Large intestine (tissue), 3 donors: ENCODE results near the gene KRT2. TPM values are rescaled to one million over a fixed set of nuclear protein-coding genes. Genes with fewer than 3 reads are reported as not detected.

Experiments
- DNase-seq, 2 donors: peaks; one replicate each; pipeline versions ENCODE4 v3.0.0 to v3.0.0-alpha.2; 2013
- H3K27ac ChIP-seq: one replicate; pipeline ENCODE4 v1.5.1; 2013; ENCODE audit warnings: low read length
- H3K27me3 ChIP-seq: 2 replicates; pipeline ENCODE4 v1.6.1; 2013; ENCODE audit warnings: low read length; ENCODE audit not compliant: control insufficient read depth, insufficient read depth
- H3K36me3 ChIP-seq: 2 replicates; pipeline ENCODE4 v1.6.1; 2013; ENCODE audit warnings: low read length; ENCODE audit not compliant: control insufficient read depth, insufficient read depth
- H3K4me1 ChIP-seq: one replicate; pipeline ENCODE4 v1.6.1; 2013; ENCODE audit warnings: low read length; ENCODE audit not compliant: control insufficient read depth, insufficient read depth
- H3K4me3 ChIP-seq: one replicate; pipeline ENCODE4 v1.5.1; 2013; ENCODE audit warnings: low read length
- H3K9me3 ChIP-seq: one replicate; pipeline ENCODE4 v1.6.1; 2013; ENCODE audit warnings: mild to moderate bottlenecking, low read depth, low read length, moderate library complexity; ENCODE audit not compliant: control insufficient read depth
- WGBS: methylation state at CpG from one replicate; pipeline ENCODE4 v1.1.5; 2013; ENCODE audit warnings: low lambda C conversion rate; ENCODE audit not compliant: insufficient coverage; 5-methylcytosine and 5-hydroxymethylcytosine counted together
- polyA plus RNA-seq: library from polyadenylated mRNA; unstranded; fragments of 120-200 nt; gene quantifications from one replicate; pipeline ENCODE4 v1.2.1, GENCODE V29; 2013

Gene KRT2
- polyA plus RNA-seq, 1 donor: 0.54 TPM

DNA sequence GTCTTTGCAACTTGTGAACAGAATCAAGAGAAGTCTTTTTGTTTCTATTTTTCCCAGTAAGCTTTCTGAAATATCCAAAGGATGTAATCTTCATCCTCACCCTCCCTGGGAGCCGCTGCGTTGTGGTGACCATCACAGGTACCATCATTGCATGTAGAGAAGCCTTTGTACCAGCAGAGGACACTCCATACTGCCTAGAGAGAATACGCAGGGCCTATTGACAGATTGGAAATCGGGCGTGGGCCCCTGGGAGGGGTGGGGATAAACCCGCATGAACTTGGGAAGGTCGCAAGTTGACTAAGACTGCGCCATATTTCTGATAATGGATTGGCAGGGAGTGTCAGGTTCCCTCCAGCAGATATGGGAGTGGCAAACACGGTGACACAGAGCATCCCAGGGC, 15.5 kb upstream of the KRT2 start:
- peaks cover 14% of the 10 kb centered on the region for H3K27me3 ChIP-seq
- no peaks in the 10 kb centered on the region for H3K9me3 ChIP-seq
- no peak overlapping the region for H3K4me3 ChIP-seq
- no CpG with 5 or more reads among the region's 9 CpGs for WGBS
- peaks cover 5% of the 10 kb centered on the region for H3K4me1 ChIP-seq
- H3K27ac ChIP-seq: no peak overlapping the region
- no peak for DNase-seq
- no peaks in the 10 kb centered on the region for H3K36me3 ChIP-seq

DNA sequence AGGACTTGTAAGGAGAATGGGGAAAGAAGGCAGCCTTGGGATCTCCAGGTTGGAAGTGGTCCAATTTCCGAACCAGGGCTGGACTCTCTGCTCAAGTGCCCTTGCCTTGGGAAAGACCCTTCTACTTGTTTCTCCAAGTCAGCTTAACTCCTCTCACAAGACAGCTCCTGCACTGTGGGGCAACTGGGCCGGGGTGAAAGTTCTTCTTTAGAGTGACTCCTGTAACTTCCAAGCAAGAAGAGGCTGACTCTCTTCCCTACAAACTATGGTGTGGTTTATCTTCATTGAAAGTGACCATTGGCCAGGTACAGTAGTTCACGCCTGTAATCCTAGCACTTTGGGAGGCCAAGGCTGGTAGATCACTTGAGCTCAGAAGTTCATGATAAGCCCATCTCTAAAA, 14.5 kb upstream of the KRT2 start:
- WGBS: no CpG with 5 or more reads among the region's 3 CpGs
- H3K9me3 ChIP-seq: no peaks in the 10 kb centered on the region
- H3K36me3 ChIP-seq: no peaks in the 10 kb centered on the region
- H3K4me3 ChIP-seq: no peak overlapping the region
- H3K27ac ChIP-seq: no peak overlapping the region
- peak; percentile 83 to 90 for DNase-seq
- H3K27me3 ChIP-seq: peaks cover 14% of the 10 kb centered on the region
- H3K4me1 ChIP-seq: peaks cover 10% of the 10 kb centered on the region

DNA sequence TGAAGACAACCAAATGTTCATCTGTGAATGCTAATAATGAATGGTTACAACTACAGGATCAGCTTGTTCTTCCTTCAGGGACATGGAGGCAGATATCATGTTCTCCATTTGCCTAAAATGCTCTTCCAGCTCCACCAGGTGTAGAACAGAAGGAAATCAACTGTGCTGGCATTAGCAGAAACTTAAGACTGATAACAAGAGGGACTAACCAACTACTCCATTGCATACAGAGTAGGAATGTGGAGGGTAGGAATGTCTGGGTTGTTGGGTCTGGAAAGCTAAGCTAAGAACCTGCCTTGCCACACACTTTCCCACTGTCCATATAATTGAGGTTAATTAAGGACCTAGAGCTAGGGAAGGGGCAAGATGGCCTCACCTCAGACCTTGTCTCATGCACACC, 11.4 kb upstream of the KRT2 start:
- Histone ChIP-seq H3K27me3 (peaks cover 4% of the 10 kb centered on the region), H3K36me3 (no peaks in the 10 kb centered on the region), H3K4me1 (peaks cover 10% of the 10 kb centered on the region), H3K4me3 (no peak overlapping the region), H3K9me3 (no peaks in the 10 kb centered on the region), H3K27ac (no peak overlapping the region)
- DNase-seq: no peak

DNA sequence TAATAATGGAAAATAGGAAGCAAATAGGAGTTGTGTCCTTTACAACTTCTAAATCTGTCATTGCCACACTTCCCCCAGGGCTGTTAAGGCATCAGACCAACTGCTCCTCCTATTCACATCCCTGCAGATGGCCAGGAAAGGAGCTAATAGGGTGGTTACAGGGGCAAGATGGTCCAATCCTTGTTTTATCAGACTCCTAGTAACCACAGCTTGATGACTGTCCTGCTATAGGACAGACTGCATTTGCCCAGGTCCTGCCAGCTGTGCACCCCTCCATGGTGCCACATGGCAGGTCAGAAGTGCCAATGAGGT, 10.9 kb upstream of the KRT2 start:
- H3K27ac ChIP-seq: no peak overlapping the region
- peaks cover 10% of the 10 kb centered on the region for H3K4me1 ChIP-seq
- H3K9me3 ChIP-seq: no peaks in the 10 kb centered on the region
- no peak for DNase-seq
- H3K4me3 ChIP-seq: no peak overlapping the region
- H3K27me3 ChIP-seq: peaks cover 2% of the 10 kb centered on the region
- no peaks in the 10 kb centered on the region for H3K36me3 ChIP-seq

DNA sequence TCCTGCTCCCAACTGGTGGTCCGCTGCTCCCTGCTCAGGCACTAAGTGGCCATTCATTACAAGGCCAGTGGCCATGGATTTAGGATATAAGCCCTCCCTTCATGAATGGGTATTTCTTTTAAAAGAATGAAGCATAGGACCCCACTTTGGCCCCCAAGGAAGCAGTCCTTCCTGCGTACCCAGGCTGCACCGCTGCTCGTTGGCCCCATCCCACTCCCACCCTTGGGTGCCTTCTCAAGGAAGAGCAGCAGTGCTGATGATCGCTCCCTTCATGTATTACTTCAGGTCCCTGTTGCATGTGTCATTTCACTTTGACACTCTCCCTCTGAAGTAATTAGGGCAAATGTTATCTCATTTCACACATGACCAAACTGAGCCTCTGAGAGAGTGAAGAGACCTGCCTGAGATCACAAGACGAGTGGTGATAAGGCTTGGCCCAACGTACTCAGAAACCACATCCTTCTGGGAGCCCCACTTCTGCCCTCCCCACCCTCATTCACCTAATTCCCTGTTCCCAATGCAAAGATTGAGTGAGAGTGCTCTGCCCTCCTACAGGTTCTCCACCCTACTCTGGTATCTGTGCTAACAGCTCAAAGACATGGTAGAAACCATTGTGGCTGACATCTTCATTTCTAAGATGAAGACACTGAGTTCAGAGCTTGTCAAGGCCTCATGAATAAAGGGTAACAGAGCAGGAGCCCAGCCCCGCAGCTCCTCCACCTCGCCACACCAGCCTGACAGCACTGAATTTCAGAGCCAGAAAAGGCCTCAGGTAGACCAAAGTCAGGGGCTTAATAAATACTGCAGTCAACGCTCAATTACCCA, 10.3 kb upstream of the KRT2 start:
- no peaks in the 10 kb centered on the region for H3K27me3 ChIP-seq
- no peak overlapping the region for H3K4me3 ChIP-seq
- H3K27ac ChIP-seq: no peak overlapping the region
- peak; percentile 74 to 86 for DNase-seq
- H3K36me3 ChIP-seq: no peaks in the 10 kb centered on the region
- H3K9me3 ChIP-seq: no peaks in the 10 kb centered on the region
- H3K4me1 ChIP-seq: peaks cover 15% of the 10 kb centered on the region
- WGBS: no CpG with 5 or more reads among the region's 10 CpGs

DNA sequence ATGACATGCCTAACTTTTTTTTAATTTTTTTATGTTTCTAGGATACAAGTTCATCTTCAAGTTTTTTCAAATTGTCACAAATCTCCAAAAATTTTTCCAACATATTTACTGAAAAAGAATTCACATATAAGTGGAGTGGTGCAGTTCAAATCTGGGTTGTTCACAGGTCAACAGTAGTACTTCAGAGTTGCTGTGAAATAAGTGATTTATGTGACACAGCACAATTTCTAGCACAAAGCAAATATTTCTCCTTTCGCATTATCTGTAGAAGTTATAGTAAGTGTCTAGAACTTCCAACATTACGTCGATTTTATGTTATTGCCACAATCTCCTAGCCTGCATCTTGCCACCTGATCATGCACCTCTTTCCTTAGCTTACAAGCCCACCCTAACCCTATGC, 9.7 kb upstream of the KRT2 start:
- H3K4me1 ChIP-seq: peaks cover 15% of the 10 kb centered on the region
- H3K27me3 ChIP-seq: no peaks in the 10 kb centered on the region
- H3K36me3 ChIP-seq: no peaks in the 10 kb centered on the region
- 100% methylated on average over 1 of the region's 3 CpGs for WGBS
- H3K9me3 ChIP-seq: no peaks in the 10 kb centered on the region
- H3K4me3 ChIP-seq: no peak overlapping the region
- H3K27ac ChIP-seq: no peak overlapping the region
- no peak for DNase-seq

DNA sequence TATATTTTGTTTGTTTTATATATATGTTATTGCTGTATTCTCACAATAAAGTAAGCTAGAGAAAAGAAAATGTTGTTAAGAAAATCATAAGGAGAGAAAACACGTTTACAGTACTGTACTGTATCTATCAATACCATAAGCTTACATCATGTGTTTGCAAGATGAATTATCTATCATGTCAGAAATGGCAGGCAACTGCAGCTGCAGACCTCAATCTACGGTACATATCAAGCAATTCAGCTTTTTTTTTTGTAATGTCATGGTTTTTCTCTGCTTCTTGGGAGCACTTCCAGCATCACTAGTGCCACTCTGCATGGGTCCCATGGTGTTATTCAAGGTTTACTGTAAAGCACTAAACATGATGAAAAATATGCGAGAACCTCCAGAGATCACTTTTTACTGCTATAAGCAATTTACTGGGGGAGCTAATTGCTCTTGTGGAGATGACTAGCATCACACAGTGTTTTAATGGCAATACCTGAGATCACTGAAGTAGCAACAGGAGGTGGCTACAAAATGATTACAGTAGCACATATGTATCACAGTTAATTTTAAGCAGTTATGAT, 9.0 kb upstream of the KRT2 start:
- Histone ChIP-seq H3K4me1 (peaks cover 12% of the 10 kb centered on the region), H3K9me3 (no peaks in the 10 kb centered on the region), H3K36me3 (no peaks in the 10 kb centered on the region), H3K27me3 (no peaks in the 10 kb centered on the region), H3K4me3 (no peak overlapping the region), H3K27ac (no peak overlapping the region)
- DNase-seq: no peak
- 67% methylated on average over 1 of the region's 3 CpGs for WGBS

DNA sequence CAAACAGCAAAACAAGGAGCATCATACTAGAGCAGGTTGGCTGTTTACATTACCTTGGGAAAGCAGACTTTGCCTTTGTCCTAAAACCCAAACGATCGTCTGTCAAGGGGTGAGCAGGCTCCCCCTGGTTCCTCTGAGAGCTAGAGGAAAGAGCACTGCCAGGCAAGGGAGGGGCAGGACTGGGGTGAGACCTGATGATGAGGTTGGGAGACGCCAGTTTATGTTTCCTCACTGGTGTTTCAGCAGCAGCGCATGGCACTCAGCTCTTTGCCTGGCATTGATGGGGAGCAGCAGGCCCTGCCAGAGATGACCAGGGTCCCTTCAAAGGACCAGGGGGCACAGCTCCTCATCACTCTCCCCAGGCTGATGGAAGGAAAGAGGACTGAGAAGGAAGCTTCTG, 7.9 kb upstream of the KRT2 start:
- WGBS: no CpG with 5 or more reads among the region's 4 CpGs

DNA sequence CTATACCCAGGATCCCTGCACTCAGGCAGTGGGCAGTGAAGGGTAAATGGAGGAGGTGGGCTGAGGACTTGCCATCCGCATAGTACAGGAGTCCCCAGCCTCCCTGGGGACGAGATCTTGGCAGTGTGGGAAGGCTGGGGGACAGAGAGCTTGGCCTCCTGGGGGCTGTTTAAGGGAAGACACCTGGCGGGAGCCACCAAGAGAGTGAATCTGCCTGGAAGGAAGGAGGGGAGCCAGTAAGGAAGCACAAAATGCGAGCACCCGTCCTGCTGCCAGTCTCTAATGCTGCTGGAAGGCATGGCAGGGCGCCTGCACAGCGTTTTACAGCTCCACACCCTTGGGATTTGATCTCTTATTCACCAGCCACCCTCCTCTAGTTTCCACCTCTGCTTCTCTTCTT, 7.4 kb upstream of the KRT2 start:
- WGBS: no CpG with 5 or more reads among the region's 7 CpGs
- Histone ChIP-seq H3K4me3 (no peak overlapping the region), H3K9me3 (no peaks in the 10 kb centered on the region), H3K4me1 (peaks cover 10% of the 10 kb centered on the region), H3K27me3 (peaks cover 4% of the 10 kb centered on the region), H3K36me3 (no peaks in the 10 kb centered on the region), H3K27ac (no peak overlapping the region)
- no peak for DNase-seq

More for the DNA sequence above, 7.9 kb upstream of the KRT2 start:
- no peaks in the 10 kb centered on the region for H3K36me3 ChIP-seq
- no peak overlapping the region for H3K27ac ChIP-seq
- H3K4me1 ChIP-seq: peaks cover 10% of the 10 kb centered on the region
- H3K4me3 ChIP-seq: no peak overlapping the region
- DNase-seq: no peak
- H3K27me3 ChIP-seq: peaks cover 4% of the 10 kb centered on the region
- H3K9me3 ChIP-seq: no peaks in the 10 kb centered on the region

DNA sequence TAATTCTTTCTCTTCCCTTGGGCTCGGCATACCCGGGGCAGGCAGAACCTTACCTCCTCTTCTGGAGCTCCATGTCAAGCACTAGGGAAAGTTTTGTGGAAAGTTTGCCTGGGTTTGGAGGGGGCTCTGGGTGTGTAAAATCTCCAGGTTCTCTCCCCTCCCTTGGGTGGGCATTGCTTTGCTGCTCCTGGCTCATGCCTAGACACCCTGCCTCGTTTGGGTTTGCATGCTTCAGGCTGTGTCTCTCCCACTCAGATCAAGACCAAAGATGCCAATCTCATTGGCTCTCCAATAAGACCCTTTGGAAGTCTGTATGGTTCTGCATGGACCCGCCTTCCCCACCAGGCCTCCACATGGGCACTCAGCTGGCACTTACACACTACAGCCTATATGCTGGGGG, 6.2 kb upstream of the KRT2 start:
- WGBS: no CpG with 5 or more reads among the region's 4 CpGs

More for the DNA sequence above, 6.2 kb upstream of the KRT2 start:
- Histone ChIP-seq H3K4me1 (peaks cover 10% of the 10 kb centered on the region), H3K27ac (no peak overlapping the region), H3K4me3 (no peak overlapping the region), H3K9me3 (no peaks in the 10 kb centered on the region), H3K27me3 (peaks cover 4% of the 10 kb centered on the region), H3K36me3 (no peaks in the 10 kb centered on the region)
- DNase-seq: no peak
